PC-9 (cell line): ENCODE measurements around the gene ADCY2. TPM values are rescaled to one million over a fixed set of nuclear protein-coding genes. Genes with fewer than 3 reads are reported as not detected.

Experiments used
- BruUV-seq: library from RNA; stranded (reverse); fragments of 400-500 nt; replicated peaks from 2 replicates; lab custom pipeline; 2021; lab: Mats Ljungman, UMichigan
- CTCF ChIA-PET: fragments of 300-600 bp; sonication (Branson Sonifier 250); formaldehyde crosslinking; loops from one replicate; lab custom pipeline; 2022; ENCODE audit warnings: antibody characterized with exemption; lab: Charles Lee
- POLR2A ChIA-PET: fragments of 300-600 bp; sonication (Branson Sonifier 250); formaldehyde crosslinking; loops from one replicate; lab custom pipeline; 2022; ENCODE audit warnings: antibody characterized with exemption; ENCODE audit not compliant: unreplicated experiment; lab: Charles Lee
- DNase-seq, 2 experiments: peaks; one replicate each; pipeline versions ENCODE4 v3.0.0 to v3.0.0-alpha.2; 2015 to 2022; ENCODE audit warnings: mixed read lengths in 1 of 2
- H2AFZ ChIP-seq: fragments of 200-600 bp; sonication (generic); 2 replicates; pipeline ENCODE4 v1.8.1; 2017; ENCODE audit warnings: antibody characterized with exemption
- H3F3A ChIP-seq: fragments of 200-600 bp; sonication (generic); 2 replicates; pipeline ENCODE4 v1.8.1; 2017; ENCODE audit warnings: antibody characterized with exemption, mild to moderate bottlenecking, low read depth; ENCODE audit not compliant: insufficient read depth
- H3K27ac ChIP-seq: fragments of 200-600 bp; sonication (generic); 2 replicates; pipeline ENCODE4 v1.6.1; 2016; ENCODE audit warnings: mixed run types
- H3K27me3 ChIP-seq: fragments of 200-600 bp; sonication (generic); 2 replicates; pipeline ENCODE4 v1.6.1; 2016; ENCODE audit warnings: low read depth, mixed run types; ENCODE audit not compliant: insufficient read depth
- H3K36me3 ChIP-seq: fragments of 200-600 bp; sonication (generic); 2 replicates; pipeline ENCODE4 v1.6.1; 2016; ENCODE audit warnings: low read depth, mixed run types
- H3K4me1 ChIP-seq: fragments of 200-600 bp; sonication (generic); replicated peaks from 2 replicates; pipeline ENCODE4 v1.6.1; 2016; ENCODE audit warnings: mixed run types; ENCODE audit not compliant: insufficient read depth
- H3K4me2 ChIP-seq: fragments of 200-600 bp; sonication (generic); 2 replicates; pipeline ENCODE4 v1.6.1; 2017; ENCODE audit warnings: mixed run types
- H3K4me3 ChIP-seq: fragments of 200-600 bp; sonication (generic); 2 replicates; pipeline ENCODE4 v1.6.1; 2016; ENCODE audit warnings: mixed run types
- H3K79me2 ChIP-seq: fragments of 200-600 bp; sonication (generic); 2 replicates; pipeline ENCODE4 v1.6.1; 2017; ENCODE audit warnings: low read depth, mixed run types
- H3K9me2 ChIP-seq: fragments of 200-600 bp; sonication (generic); 2 replicates; pipeline ENCODE4 v1.8.1; 2017; ENCODE audit warnings: mild to moderate bottlenecking; ENCODE audit not compliant: insufficient read depth
- H3K9me3 ChIP-seq: fragments of 200-600 bp; sonication (generic); 2 replicates; pipeline ENCODE4 v1.8.1; 2016; ENCODE audit warnings: low read depth; ENCODE audit not compliant: insufficient read depth
- H4K20me1 ChIP-seq: fragments of 200-600 bp; sonication (generic); 2 replicates; pipeline ENCODE4 v1.8.1; 2017; ENCODE audit not compliant: insufficient read depth
- EZH2 ChIP-seq: fragments of 200-600 bp; sonication (generic); IDR thresholded peaks from 2 replicates; pipeline ENCODE4 v1.8.0; 2017; ENCODE audit warnings: antibody characterized with exemption, low read depth
- intact Hi-C: fragments of 100-400 bp; cut with micrococcal nuclease; formaldehyde crosslinking; loops from one replicate; pipeline ENCODE4 v1.10.0; 2022; ENCODE audit not compliant: unreplicated experiment
- total RNA-seq: library from RNA; stranded (reverse); gene quantifications from 2 replicates; pipeline ENCODE4 v1.2.3, GENCODE V29; 2021
- TF ChIP-seq, protein P1 (sequence below): fragments of 200-600 bp; sonication (generic); conservative IDR thresholded peaks from 2 replicates; pipeline ENCODE4 v1.6.1; 2017; ENCODE audit warnings: mixed run types, antibody characterized with exemption, mild to moderate bottlenecking, moderate library complexity

The ADCY2 gene
- total RNA-seq, 1 experiment from 2014 or later = not detected

- no peaks in the 10 kb centered on the region for H3F3A ChIP-seq
- ChIA-PET POLR2A (no interaction called here), CTCF (no interaction called here)
- no peak for TF ChIP-seq EZH2
- TF ChIP-seq, protein P1, sequence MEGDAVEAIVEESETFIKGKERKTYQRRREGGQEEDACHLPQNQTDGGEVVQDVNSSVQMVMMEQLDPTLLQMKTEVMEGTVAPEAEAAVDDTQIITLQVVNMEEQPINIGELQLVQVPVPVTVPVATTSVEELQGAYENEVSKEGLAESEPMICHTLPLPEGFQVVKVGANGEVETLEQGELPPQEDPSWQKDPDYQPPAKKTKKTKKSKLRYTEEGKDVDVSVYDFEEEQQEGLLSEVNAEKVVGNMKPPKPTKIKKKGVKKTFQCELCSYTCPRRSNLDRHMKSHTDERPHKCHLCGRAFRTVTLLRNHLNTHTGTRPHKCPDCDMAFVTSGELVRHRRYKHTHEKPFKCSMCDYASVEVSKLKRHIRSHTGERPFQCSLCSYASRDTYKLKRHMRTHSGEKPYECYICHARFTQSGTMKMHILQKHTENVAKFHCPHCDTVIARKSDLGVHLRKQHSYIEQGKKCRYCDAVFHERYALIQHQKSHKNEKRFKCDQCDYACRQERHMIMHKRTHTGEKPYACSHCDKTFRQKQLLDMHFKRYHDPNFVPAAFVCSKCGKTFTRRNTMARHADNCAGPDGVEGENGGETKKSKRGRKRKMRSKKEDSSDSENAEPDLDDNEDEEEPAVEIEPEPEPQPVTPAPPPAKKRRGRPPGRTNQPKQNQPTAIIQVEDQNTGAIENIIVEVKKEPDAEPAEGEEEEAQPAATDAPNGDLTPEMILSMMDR = no peak
- no peak overlapping the region for H3K4me2 ChIP-seq
- no peaks in the 10 kb centered on the region for H3K36me3 ChIP-seq
- DNase-seq = no peak
- H4K20me1 ChIP-seq = no peaks in the 10 kb centered on the region
- no peak overlapping the region for H3K27ac ChIP-seq
- no TSS peak for BruUV-seq
- no peaks in the 10 kb centered on the region for H3K9me2 ChIP-seq
- H3K27me3 ChIP-seq = no peaks in the 10 kb centered on the region
- no peak overlapping the region for H3K4me3 ChIP-seq
- H3K4me1 ChIP-seq = no peaks in the 10 kb centered on the region
- H2AFZ ChIP-seq = no peak overlapping the region
- H3K9me3 ChIP-seq = no peaks in the 10 kb centered on the region
- no peaks in the 10 kb centered on the region for H3K79me2 ChIP-seq
- intact Hi-C loops = no loop called here
Observed at GRCh38 chr5:7533941-7534340, 138.0 kb downstream of the ADCY2 start.

GRCh38 chr5:7534505-7534904 is 138.6 kb downstream of the ADCY2 start:
- no peaks in the 10 kb centered on the region for H3K36me3 ChIP-seq
- H3K4me2 ChIP-seq = no peak overlapping the region
- H3K9me3 ChIP-seq = no peaks in the 10 kb centered on the region
- no peaks in the 10 kb centered on the region for H3K9me2 ChIP-seq
- DNase-seq = no peak
- ChIA-PET POLR2A (no interaction called here), CTCF (no interaction called here)
- H3K79me2 ChIP-seq = no peaks in the 10 kb centered on the region
- no peaks in the 10 kb centered on the region for H4K20me1 ChIP-seq
- H3K4me1 ChIP-seq = no peaks in the 10 kb centered on the region
- no TSS peak for BruUV-seq
- intact Hi-C loops = no loop called here
- no peak overlapping the region for H3K4me3 ChIP-seq
- TF ChIP-seq EZH2 = no peak
- TF ChIP-seq, protein P1 = no peak
- H3K27ac ChIP-seq = no peak overlapping the region
- H2AFZ ChIP-seq = no peak overlapping the region; the same call in 1 of the 2 replicates
- no peaks in the 10 kb centered on the region for H3K27me3 ChIP-seq
- H3F3A ChIP-seq = no peaks in the 10 kb centered on the region

DNA sequence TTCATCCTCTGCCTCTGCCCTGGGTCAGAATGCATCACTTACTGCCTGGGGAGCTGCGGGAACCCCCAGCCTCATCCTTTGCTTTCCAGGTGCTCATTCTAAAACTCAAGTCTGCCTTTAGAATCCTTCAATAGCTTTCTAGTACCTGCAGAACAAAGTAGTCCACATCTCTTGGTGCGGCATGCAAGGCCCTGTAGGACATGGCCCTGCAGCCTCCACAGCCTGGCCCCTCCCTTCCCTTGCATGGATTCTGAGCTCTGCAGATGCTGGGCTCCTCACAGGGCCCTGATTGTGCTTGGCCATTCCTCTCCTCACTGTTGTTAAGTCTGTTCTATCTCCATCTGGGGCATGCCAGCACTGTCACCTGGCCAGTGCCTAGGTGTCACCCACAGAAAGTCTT is 141.6 kb downstream of the ADCY2 start:
- POLR2A ChIA-PET = no interaction called here
- H3K9me3 ChIP-seq = no peaks in the 10 kb centered on the region
- H3K4me3 ChIP-seq = no peak overlapping the region
- TF ChIP-seq, protein P1 = no peak
- no peak for TF ChIP-seq EZH2
- no peaks in the 10 kb centered on the region for H3K4me1 ChIP-seq
- DNase-seq = no peak
- no peaks in the 10 kb centered on the region for H3K27me3 ChIP-seq
- H3K27ac ChIP-seq = no peak overlapping the region
- BruUV-seq = no TSS peak
- H3K9me2 ChIP-seq = no peaks in the 10 kb centered on the region
- CTCF ChIA-PET = no interaction called here
- intact Hi-C loops = no loop called here
- no peaks in the 10 kb centered on the region for H3K36me3 ChIP-seq
- H4K20me1 ChIP-seq = no peaks in the 10 kb centered on the region
- no peak overlapping the region for H2AFZ ChIP-seq
- H3K79me2 ChIP-seq = no peaks in the 10 kb centered on the region
- H3F3A ChIP-seq = no peaks in the 10 kb centered on the region
- no peak overlapping the region for H3K4me2 ChIP-seq
